Measurements from ENCODE around the gene CHCHD6.
A peak's percentile ranks its signal among the peaks of the same experiment; 100 is the strongest.

Gene CHCHD6

GRCh38 chr3:126834596-126835471, 130.8 kb downstream of the CHCHD6 start:
- no peak for ATAC-seq

- no peak for ATAC-seq
Measured at GRCh38 chr3:126835472-126836219, 131.6 kb downstream of the CHCHD6 start.

DNA sequence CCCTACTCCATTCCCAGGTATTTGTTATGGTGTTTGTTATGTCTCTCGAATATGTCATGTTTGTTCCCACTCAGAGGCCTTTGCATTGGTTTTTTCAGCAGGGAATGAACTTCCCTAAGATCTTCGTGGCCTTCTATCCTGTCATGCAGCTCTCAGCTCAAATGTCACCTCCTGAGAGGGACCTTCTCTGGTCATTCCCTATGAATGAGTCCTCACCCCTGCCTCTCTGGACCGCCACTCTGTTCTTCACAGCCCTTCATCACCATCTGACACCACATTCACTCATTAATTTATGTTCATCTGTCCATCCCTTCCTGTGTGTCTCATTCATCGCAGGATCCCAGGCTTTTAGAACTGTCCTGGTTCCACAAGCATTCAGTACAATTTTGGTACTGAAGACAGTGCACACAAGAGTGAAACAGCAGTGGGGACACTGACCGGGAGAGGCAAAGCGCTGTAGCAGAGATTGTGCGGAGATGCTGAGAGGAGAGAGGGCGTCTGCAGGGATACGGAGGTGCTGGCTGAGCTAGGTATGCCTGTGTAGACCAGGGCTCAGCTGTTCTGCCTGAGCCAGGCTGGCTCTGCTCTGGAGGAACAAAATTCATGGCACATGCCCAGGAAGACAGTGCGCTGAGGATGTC, 132.3 kb downstream of the CHCHD6 start:
- no peak for ATAC-seq

- no peak for ATAC-seq
Measured at GRCh38 chr3:126837773-126838172, 133.7 kb downstream of the CHCHD6 start.

- ATAC-seq: no peak
Measured at GRCh38 chr3:126845920-126846715, 142.1 kb downstream of the CHCHD6 start.

GRCh38 chr3:126847061-126847460, 143.0 kb downstream of the CHCHD6 start:
- no peak for ATAC-seq

DNA sequence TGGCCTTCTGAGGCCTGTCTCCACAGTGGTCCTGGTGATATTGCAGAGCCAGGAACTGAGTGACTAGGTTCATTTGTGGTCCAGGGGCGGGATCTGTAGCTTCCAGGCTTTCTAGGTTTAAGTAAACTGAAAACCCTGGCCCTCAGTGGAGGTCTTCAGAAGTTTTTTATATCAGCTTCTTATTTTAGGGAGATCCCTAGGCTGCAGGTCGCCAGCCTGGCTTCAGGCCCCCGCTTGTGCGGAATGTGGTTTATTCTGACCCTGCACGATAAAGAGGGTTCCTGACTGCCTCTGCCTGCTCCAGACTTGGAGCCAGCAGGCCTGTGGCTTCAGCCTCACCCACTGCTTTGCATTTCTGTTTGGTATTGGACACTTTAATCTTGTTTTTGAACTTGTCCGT, 145.0 kb downstream of the CHCHD6 start:
- no peak for ATAC-seq

DNA sequence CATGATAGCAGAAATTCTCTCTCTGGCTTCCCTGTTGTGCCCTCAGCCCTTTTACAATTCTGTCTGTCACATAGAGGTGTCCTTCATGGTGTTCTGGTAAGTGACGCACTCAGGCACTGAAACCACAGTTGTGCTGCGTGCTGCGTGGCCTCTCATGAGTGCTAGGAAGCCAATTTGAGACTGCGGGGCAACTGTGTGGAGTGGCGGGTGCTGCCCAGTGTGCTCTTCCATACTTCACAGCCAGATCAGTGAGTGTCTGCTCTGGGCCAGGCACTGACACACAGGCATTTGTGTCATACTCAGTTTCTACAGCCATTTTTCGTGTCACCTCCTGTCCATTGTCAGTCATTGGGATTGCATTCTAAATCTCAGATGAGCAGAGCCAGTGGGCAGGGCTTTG, 145.7 kb downstream of the CHCHD6 start:
- ATAC-seq: no peak

- no peak for ATAC-seq
Measured at GRCh38 chr3:126850370-126851085, 146.5 kb downstream of the CHCHD6 start.

DNA sequence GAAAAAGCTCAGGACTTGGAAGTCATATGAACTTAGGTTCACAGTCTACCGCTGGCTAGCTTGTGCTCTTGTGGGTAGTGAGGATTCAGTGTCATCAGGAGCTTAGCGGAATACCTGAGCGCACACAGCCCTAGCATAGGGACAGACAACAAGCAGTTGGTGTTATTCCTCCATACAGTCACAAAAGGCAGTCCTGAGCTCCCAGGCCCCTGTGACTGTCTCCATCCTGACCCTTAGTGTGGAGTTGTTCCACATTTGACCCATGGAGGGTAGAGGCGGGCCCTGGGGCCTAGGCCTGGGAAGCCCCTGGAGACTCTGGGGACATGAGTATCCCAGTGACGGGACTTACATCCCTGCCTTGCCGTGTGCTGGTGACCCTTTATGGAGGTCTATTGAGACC, 147.3 kb downstream of the CHCHD6 start:
- ATAC-seq: no peak

- no peak for ATAC-seq
Measured at GRCh38 chr3:126851934-126852333, 147.9 kb downstream of the CHCHD6 start.

DNA sequence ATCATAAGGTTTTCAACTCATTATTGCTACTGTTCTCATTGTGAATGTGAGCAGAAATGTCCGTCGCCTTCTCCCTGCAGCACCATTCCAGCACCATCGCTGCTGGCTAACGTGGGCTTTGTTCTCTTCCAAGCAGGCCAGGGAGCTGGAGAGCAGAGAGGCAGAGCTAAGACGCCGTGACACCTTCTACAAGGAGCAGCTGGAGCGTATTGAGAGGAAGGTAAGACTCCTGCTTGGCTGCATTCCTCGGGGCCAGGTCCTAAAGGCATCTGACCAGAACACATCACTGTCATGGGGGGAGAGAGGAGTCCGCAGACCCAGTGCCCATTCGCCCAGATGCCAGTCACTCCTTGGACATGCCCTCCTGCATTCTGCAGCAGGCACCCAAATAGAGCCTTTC, 148.5 kb downstream of the CHCHD6 start:
- no peak for ATAC-seq

DNA sequence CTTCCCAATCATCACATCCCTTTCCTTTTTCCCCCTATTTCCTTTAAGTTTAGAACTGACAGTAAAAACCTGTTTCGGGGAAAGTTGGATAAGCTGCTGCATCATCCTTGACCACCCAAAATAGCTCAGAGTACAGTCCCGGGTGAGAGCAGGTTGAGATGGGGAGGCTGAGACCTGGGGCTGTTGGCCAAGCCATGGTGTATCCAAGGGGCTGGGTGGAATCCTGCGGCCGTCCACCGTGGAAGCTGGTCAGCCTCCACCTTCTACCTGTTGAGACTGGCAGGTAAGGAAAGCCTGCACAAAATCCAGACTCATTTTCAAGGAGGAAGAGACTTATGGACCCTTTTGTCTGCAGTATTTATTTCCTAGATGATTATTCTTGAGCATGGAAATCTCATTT, 150.6 kb downstream of the CHCHD6 start:
- ATAC-seq: no peak

DNA sequence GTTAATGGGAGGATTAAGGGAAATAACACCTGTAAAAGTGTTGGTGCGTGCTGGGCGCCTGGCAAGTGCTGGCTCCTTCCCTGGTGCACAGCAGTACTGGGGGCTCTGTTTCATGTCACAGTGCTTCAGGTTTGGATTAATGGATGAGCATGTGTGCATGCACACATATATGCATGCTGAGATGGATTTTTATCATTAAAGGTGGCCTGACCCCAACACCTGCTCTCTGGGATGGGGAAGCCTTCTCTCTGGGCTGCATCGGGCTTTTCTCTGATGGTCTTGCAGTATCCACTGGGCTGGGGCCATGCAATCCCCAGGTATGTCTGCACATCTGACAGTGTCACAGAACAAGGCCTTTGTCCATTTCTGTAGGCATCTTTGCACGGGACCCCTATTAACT, 151.3 kb downstream of the CHCHD6 start:
- no peak for ATAC-seq

DNA sequence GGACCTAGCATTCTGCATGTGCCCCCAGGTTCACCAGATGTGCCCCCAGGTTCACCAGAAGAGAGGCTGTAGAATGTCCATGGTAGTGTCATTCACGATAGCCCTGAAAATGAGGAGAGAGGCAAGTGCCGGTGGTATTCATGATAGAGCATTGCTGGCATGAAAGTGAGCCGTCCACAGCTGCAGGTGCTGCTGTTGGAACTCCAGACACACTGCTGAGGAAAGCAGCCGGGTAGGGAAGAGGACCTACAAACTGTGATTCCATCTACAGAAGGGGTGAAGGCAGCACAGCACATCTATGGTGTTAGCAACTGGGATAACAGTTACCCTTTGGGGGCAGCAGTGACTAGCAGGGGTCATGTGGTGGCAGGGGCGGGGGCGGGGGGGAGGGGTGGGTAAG, 153.9 kb downstream of the CHCHD6 start:
- ATAC-seq: no peak

DNA sequence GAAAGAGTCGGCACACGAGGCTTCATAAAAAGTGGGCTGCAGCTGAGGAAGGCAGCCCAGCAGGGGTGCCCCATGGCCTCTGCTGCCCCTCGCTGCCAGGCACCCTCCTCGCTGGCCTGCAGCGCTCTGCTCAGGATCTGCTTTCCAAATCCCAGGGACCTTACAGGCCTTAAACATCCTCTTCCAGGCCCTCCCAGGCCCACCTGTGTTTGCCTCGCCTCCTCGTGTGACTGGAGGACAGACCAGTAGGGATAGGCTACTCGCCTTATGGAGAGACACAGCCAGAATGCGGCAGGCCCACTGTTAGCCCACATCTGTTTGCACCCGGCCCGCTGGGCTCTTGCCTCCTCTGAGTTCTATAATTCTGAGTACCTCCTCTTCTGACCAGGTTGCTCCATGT, 154.4 kb downstream of the CHCHD6 start:
- no peak for ATAC-seq

- ATAC-seq: peak; percentile 25 to 30
Measured at GRCh38 chr3:126858887-126859286, 154.8 kb downstream of the CHCHD6 start.

DNA sequence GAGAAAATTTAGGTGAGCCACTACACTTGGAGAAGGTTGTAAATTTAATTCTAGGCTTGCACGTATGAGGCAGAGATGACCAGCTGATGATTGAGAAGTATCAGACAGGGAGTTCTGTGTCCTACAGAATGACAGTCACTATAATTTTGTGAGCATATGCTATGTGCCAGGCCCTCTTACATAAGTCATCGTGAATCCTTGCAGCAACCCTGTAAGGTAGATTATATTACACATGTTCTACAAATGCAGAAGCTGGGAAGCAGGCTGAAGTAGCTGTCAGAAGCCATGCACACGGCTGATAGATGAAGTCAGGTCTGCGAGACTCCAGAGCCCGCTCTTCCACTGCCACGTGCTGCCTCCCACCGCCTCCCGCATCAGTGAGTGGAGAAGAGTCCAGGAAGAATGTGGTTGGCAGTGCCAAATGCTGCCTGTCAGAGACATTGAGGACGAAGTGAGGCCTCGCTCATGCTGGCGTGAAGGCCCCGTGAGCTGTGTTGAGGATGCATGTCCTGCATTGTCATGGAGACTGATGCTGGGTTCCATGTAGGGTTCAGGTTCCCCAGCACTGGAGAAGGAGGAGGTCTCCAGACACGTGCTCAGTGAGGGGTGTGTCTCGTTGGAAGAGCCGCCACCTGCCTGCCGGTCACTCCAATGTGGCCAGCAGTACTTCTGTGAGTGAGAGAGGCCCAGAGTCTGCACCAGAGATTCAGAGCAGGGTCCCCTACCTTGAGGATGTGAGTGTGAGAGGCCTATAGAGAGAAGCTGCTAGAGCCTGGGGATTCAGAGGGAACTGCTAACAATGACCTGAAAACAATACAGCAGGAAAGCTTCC, 155.6 kb downstream of the CHCHD6 start:
- no peak for ATAC-seq

GRCh38 chr3:126865736-126866135, 161.7 kb downstream of the CHCHD6 start:
- ATAC-seq: no peak

GRCh38 chr3:126866175-126866759, 162.2 kb downstream of the CHCHD6 start:
- no peak for ATAC-seq
